RWPE2 (cell line): Measurements from ENCODE around the gene MRPS2.
"Not testable (repeated sequence)": the region's sequence is repeated elsewhere in the genome, so short reads cannot be mapped to it uniquely, and the experiment has no call there.

ENCODE experiments used
- ATAC-seq: fragments of 200-7000 bp; cut with Tn5 transposase; 3 replicates; pipeline ENCODE4 v1.9.1; 2021; ENCODE audit warnings: low read depth
- DNase-seq: peaks from one replicate; pipeline ENCODE4 v3.0.0-alpha.2; 2020; ENCODE audit warnings: low spot score
- H3K27ac ChIP-seq: fragments of 450-650 bp; 2 replicates; pipeline ENCODE4 v1.5.1; 2017; ENCODE audit warnings: mild to moderate bottlenecking; ENCODE audit not compliant: poor library complexity, severe bottlenecking
- H3K27me3 ChIP-seq: fragments of 250-450 bp; sonication (Bioruptor Pico); 2 replicates; pipeline ENCODE4 v1.5.1; 2021; ENCODE audit warnings: mild to moderate bottlenecking, moderate library complexity; ENCODE audit not compliant: insufficient read depth, poor library complexity, severe bottlenecking
- H3K36me3 ChIP-seq: fragments of 250-450 bp; sonication (Bioruptor Pico); 2 replicates; pipeline ENCODE4 v1.5.1; 2020; ENCODE audit warnings: low read depth, mild to moderate bottlenecking, moderate library complexity
- H3K4me1 ChIP-seq: fragments of 250-450 bp; sonication (Bioruptor Pico); 2 replicates; pipeline ENCODE4 v1.5.1; 2021; ENCODE audit warnings: mild to moderate bottlenecking, moderate library complexity; ENCODE audit not compliant: insufficient read depth, poor library complexity, severe bottlenecking
- H3K4me3 ChIP-seq: fragments of 250-450 bp; sonication (Bioruptor Pico); 2 replicates; pipeline ENCODE4 v1.5.1; 2021; ENCODE audit warnings: mild to moderate bottlenecking, moderate library complexity; ENCODE audit not compliant: severe bottlenecking
- H3K9me3 ChIP-seq: fragments of 250-450 bp; sonication (Bioruptor Pico); 2 replicates; pipeline ENCODE4 v1.5.1; 2021; ENCODE audit warnings: mild to moderate bottlenecking, moderate library complexity; ENCODE audit not compliant: severe bottlenecking
- CTCF ChIP-seq: fragments of 450-650 bp; IDR thresholded peaks from one replicate; pipeline ENCODE4 v1.5.1; 2017; ENCODE audit warnings: mild to moderate bottlenecking, moderate library complexity; ENCODE audit not compliant: poor library complexity, severe bottlenecking

Gene MRPS2

GRCh38 chr9:135526730-135527571 is 26.5 kb downstream of the MRPS2 start:
- no peak overlapping the region for H3K4me3 ChIP-seq
- H3K9me3 ChIP-seq = no peaks in the 10 kb centered on the region
- TF ChIP-seq CTCF = no peak
- H3K27me3 ChIP-seq = peaks cover 3% of the 10 kb centered on the region
- no peak; the same call in 2 of the 3 replicates for ATAC-seq
- no peaks in the 10 kb centered on the region for H3K36me3 ChIP-seq
- DNase-seq = peak; percentile 61
- H3K4me1 ChIP-seq = no peaks in the 10 kb centered on the region
- no peak overlapping the region for H3K27ac ChIP-seq

GRCh38 chr9:135528842-135529435 is 28.5 kb downstream of the MRPS2 start:
- peaks cover 19% of the 10 kb centered on the region for H3K27me3 ChIP-seq
- ATAC-seq, H3K27ac ChIP-seq, H3K9me3 ChIP-seq, H3K4me3 ChIP-seq, DNase-seq, H3K36me3 ChIP-seq, H3K4me1 ChIP-seq: not testable (repeated sequence)

GRCh38 chr9:135530146-135530545 is 29.7 kb downstream of the MRPS2 start:
- ATAC-seq (no peak), DNase-seq (no peak)
- no peaks in the 10 kb centered on the region for H3K9me3 ChIP-seq
- no peaks in the 10 kb centered on the region for H3K4me1 ChIP-seq
- no peaks in the 10 kb centered on the region for H3K36me3 ChIP-seq
- H3K27me3 ChIP-seq = peaks cover 24% of the 10 kb centered on the region
- no peak overlapping the region for H3K27ac ChIP-seq
- no peak for TF ChIP-seq CTCF
- no peak overlapping the region for H3K4me3 ChIP-seq

GRCh38 chr9:135531096-135531495 is 30.6 kb downstream of the MRPS2 start:
- no peak for ATAC-seq
- DNase-seq = peak; percentile 12
- Histone ChIP-seq H3K9me3 (no peaks in the 10 kb centered on the region), H3K36me3 (no peaks in the 10 kb centered on the region), H3K4me1 (no peaks in the 10 kb centered on the region), H3K27ac (no peak overlapping the region), H3K27me3 (peaks cover 27% of the 10 kb centered on the region), H3K4me3 (no peak overlapping the region)
- TF ChIP-seq CTCF = no peak

GRCh38 chr9:135533113-135533512 is 32.6 kb downstream of the MRPS2 start:
- Histone ChIP-seq H3K27me3 (peaks cover 27% of the 10 kb centered on the region), H3K27ac (no peak overlapping the region), H3K9me3 (no peaks in the 10 kb centered on the region), H3K4me3 (no peak overlapping the region), H3K36me3 (no peaks in the 10 kb centered on the region), H3K4me1 (no peaks in the 10 kb centered on the region)
- DNase-seq = no peak
- TF ChIP-seq CTCF = no peak
- ATAC-seq = no peak
